ENCODE results near the gene MZT1. TPM values are rescaled to one million over a fixed set of nuclear protein-coding genes. Genes with fewer than 3 reads are reported as not detected.

The MZT1 gene
- total and polyA plus RNA-seq, 10 of the 15 experiments (the other 5 are each of a cell fraction or from before 2014, with no cell fraction given): 16.2 to 47.6 (median 25.4) TPM

DNA sequence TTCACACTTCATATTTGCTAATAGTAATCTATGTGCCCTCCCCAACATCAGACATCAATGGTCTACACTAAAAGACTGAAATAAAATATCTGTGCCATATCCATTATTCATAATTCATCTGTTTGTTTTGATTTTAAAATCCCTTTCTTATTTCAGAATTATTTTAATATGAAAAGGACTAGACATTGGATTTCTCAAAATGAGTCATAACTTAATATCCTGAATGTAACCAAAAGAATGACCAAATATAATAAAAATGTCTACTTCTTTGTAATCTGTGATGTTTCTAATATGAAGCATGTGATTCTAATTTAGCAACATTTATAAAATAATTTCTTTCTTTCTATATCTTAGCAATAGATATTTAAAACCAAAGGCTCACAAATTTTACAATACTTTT is 64.9 kb downstream of the MZT1 start:
- H3K9ac ChIP-seq (ENCODE audit: control insufficient read depth, insufficient read depth, low read length): no peak overlapping the region
- BruUV-seq (replicated peaks): no TSS peak
- ChIA-PET POLR2A (no interaction called here), CTCF (interaction anchor here (2.1 kb wide), 1 partner anchor 19 kb away, joined by 7 read pairs; no protein-coding TSS in a partner anchor), SMC1A (ENCODE audit: uncharacterized antibody, unreplicated experiment) (no interaction called here), RAD21 (ENCODE audit: unreplicated experiment) (no interaction called here)
- no peak overlapping the region for H3K4me3 ChIP-seq
- no peak for ATAC-seq
- no peaks in the 10 kb centered on the region for H3K4me1 ChIP-seq (ENCODE audit: control insufficient read depth, insufficient read depth, low read length)
- TF ChIP-seq, protein P1, sequence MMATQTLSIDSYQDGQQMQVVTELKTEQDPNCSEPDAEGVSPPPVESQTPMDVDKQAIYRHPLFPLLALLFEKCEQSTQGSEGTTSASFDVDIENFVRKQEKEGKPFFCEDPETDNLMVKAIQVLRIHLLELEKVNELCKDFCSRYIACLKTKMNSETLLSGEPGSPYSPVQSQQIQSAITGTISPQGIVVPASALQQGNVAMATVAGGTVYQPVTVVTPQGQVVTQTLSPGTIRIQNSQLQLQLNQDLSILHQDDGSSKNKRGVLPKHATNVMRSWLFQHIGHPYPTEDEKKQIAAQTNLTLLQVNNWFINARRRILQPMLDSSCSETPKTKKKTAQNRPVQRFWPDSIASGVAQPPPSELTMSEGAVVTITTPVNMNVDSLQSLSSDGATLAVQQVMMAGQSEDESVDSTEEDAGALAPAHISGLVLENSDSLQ (IDR thresholded peaks at IDR 0.05): no peak
- no peak for TF ChIP-seq CREM (IDR thresholded peaks at IDR 0.05; ENCODE audit: low read depth)
- no peak for TF ChIP-seq TARDBP (IDR thresholded peaks at IDR 0.05; ENCODE audit: borderline replicate concordance)
- no peak for TF ChIP-seq ETV6 (conservative IDR thresholded peaks at IDR 0.05 in 1 of 2, IDR thresholded peaks at IDR 0.05 in 1 of 2; ENCODE audit: borderline replicate concordance in 1 of 2, low read depth in 1 of 2)
- TF ChIP-seq, protein P2, sequence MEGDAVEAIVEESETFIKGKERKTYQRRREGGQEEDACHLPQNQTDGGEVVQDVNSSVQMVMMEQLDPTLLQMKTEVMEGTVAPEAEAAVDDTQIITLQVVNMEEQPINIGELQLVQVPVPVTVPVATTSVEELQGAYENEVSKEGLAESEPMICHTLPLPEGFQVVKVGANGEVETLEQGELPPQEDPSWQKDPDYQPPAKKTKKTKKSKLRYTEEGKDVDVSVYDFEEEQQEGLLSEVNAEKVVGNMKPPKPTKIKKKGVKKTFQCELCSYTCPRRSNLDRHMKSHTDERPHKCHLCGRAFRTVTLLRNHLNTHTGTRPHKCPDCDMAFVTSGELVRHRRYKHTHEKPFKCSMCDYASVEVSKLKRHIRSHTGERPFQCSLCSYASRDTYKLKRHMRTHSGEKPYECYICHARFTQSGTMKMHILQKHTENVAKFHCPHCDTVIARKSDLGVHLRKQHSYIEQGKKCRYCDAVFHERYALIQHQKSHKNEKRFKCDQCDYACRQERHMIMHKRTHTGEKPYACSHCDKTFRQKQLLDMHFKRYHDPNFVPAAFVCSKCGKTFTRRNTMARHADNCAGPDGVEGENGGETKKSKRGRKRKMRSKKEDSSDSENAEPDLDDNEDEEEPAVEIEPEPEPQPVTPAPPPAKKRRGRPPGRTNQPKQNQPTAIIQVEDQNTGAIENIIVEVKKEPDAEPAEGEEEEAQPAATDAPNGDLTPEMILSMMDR (IDR thresholded peaks at IDR 0.05 in 2 of 3, conservative IDR thresholded peaks at IDR 0.05 in 1 of 3; ENCODE audit: control insufficient read depth in 2 of 3, extremely low read depth in 1 of 3, insufficient read depth in 1 of 3, low read depth in 3 of 3, low read length in 3 of 3): no peak
- TF ChIP-seq, protein P3, sequence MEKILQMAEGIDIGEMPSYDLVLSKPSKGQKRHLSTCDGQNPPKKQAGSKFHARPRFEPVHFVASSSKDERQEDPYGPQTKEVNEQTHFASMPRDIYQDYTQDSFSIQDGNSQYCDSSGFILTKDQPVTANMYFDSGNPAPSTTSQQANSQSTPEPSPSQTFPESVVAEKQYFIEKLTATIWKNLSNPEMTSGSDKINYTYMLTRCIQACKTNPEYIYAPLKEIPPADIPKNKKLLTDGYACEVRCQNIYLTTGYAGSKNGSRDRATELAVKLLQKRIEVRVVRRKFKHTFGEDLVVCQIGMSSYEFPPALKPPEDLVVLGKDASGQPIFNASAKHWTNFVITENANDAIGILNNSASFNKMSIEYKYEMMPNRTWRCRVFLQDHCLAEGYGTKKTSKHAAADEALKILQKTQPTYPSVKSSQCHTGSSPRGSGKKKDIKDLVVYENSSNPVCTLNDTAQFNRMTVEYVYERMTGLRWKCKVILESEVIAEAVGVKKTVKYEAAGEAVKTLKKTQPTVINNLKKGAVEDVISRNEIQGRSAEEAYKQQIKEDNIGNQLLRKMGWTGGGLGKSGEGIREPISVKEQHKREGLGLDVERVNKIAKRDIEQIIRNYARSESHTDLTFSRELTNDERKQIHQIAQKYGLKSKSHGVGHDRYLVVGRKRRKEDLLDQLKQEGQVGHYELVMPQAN (conservative IDR thresholded peaks at IDR 0.05): no peak
- TF ChIP-seq RUNX3 (IDR thresholded peaks at IDR 0.05; ENCODE audit: low read length): no peak
- TF ChIP-seq ZNF384 (IDR thresholded peaks at IDR 0.05; ENCODE audit: borderline replicate concordance, low read depth, low read length): no peak
- no peak for TF ChIP-seq GABPA (IDR thresholded peaks at IDR 0.05; ENCODE audit: low read depth)
- no peaks in the 10 kb centered on the region for H4K20me1 ChIP-seq (ENCODE audit: control insufficient read depth, insufficient read depth)
- in situ Hi-C loops (cut with MboI) (loop anchor here (10.0 kb wide), 1 partner anchor 58 kb away; no protein-coding TSS in a partner anchor), intact Hi-C loops (cut with micrococcal nuclease; ENCODE audit: unreplicated experiment) (no loop called here)
- no peaks in the 10 kb centered on the region for H3K9me3 ChIP-seq (replicated peaks; ENCODE audit: control insufficient read depth, insufficient read depth, low read length)
- no peaks in the 10 kb centered on the region for H3K27me3 ChIP-seq (replicated peaks in 1 of 2; ENCODE audit: control insufficient read depth in 2 of 2, insufficient read depth in 2 of 2, low read length in 1 of 2)
- no peak for FAIRE-seq
- no peak overlapping the region for H2AFZ ChIP-seq (ENCODE audit: control insufficient read depth, low read depth, low read length)
- no peaks in the 10 kb centered on the region for H3K36me3 ChIP-seq (ENCODE audit: control insufficient read depth in 2 of 2, insufficient read depth in 2 of 2, low read length in 1 of 2)
- no peaks in the 10 kb centered on the region for H3K79me2 ChIP-seq (ENCODE audit: control insufficient read depth, insufficient read depth, low read length)
- no peak for DNase-seq (ENCODE audit: low read depth, low spot score)
- no peak overlapping the region for H3K27ac ChIP-seq (ENCODE audit: control insufficient read depth, insufficient read depth)
- H3K4me2 ChIP-seq (ENCODE audit: control insufficient read depth, insufficient read depth): no peak overlapping the region

Small RNAs within 50 kb of the gene (small RNA-seq; reads per million reads assigned to genes)
- gene RNU6-80P: not detected

Other genes with a start within 250 kb of the MZT1 start
- 24.5 and 29.1 TPM in 2 replicates for gene BORA, start 294 bp upstream of the MZT1 start, total RNA-seq (2014; rRNA removed)
- 28.9 and 30.4 TPM in 2 replicates for gene BORA, start 294 bp upstream of the MZT1 start, total RNA-seq (2014; rRNA removed; fragmentation: Illumina TruSeq; extraction: Trizol)
- 16.1 and 17.9 TPM in 2 replicates for gene BORA, start 294 bp upstream of the MZT1 start, total RNA-seq (2021)
- 21.9 and 33.0 TPM in 2 replicates for gene BORA, start 294 bp upstream of the MZT1 start, polyA plus RNA-seq (2011; rRNA removed)
- 31.0 and 40.7 TPM in 2 replicates for gene BORA, start 294 bp upstream of the MZT1 start, polyA plus RNA-seq (2014; fragmentation: Illumina TruSeq; extraction: Trizol)
- 10 to 100 TPM; 15.1 to 17.8 TPM for gene BORA, start 294 bp upstream of the MZT1 start, polyA plus RNA-seq (2014; fragmentation: Nextera tagmentation; extraction: Ambion mirVana)
- gene BORA, start 294 bp upstream of the MZT1 start, polyA plus RNA-seq (2014; rRNA removed): 13.2 and 15.8 TPM in 2 replicates
- 10 to 100 TPM; 34.1 to 38.7 TPM for gene BORA, start 294 bp upstream of the MZT1 start, polyA plus RNA-seq (2016; fragmentation: Nextera tagmentation; extraction: Ambion mirVana)
- gene DIS3, start 54.3 kb upstream of the MZT1 start, total RNA-seq (2014; rRNA removed): 42.5 and 48.8 TPM in 2 replicates
- 62.6 and 65.3 TPM in 2 replicates for gene DIS3, start 54.3 kb upstream of the MZT1 start, total RNA-seq (2014; rRNA removed; fragmentation: Illumina TruSeq; extraction: Trizol)
- gene DIS3, start 54.3 kb upstream of the MZT1 start, total RNA-seq (2021): 45.9 and 48.5 TPM in 2 replicates
- 49.0 and 78.1 TPM in 2 replicates for gene DIS3, start 54.3 kb upstream of the MZT1 start, polyA plus RNA-seq (2011; rRNA removed)
- gene DIS3, start 54.3 kb upstream of the MZT1 start, polyA plus RNA-seq (2014; fragmentation: Illumina TruSeq; extraction: Trizol): 56.8 and 68.2 TPM in 2 replicates
- 10 to 100 TPM; 10.8 to 13.6 TPM for gene DIS3, start 54.3 kb upstream of the MZT1 start, polyA plus RNA-seq (2014; fragmentation: Nextera tagmentation; extraction: Ambion mirVana)
- 28.3 and 29.7 TPM in 2 replicates for gene DIS3, start 54.3 kb upstream of the MZT1 start, polyA plus RNA-seq (2014; rRNA removed)
- 10 to 100 TPM; 34.9 to 36.0 TPM for gene DIS3, start 54.3 kb upstream of the MZT1 start, polyA plus RNA-seq (2016; fragmentation: Nextera tagmentation; extraction: Ambion mirVana)
- gene PIBF1, start 54.5 kb upstream of the MZT1 start, total RNA-seq (2014; rRNA removed): 11.6 and 16.3 TPM in 2 replicates
- 22.9 and 24.5 TPM in 2 replicates for gene PIBF1, start 54.5 kb upstream of the MZT1 start, total RNA-seq (2014; rRNA removed; fragmentation: Illumina TruSeq; extraction: Trizol)
- 14.1 and 14.3 TPM in 2 replicates for gene PIBF1, start 54.5 kb upstream of the MZT1 start, total RNA-seq (2021)
- 9.0 and 20.3 TPM in 2 replicates for gene PIBF1, start 54.5 kb upstream of the MZT1 start, polyA plus RNA-seq (2011; rRNA removed)
- 13.8 and 17.6 TPM in 2 replicates for gene PIBF1, start 54.5 kb upstream of the MZT1 start, polyA plus RNA-seq (2014; fragmentation: Illumina TruSeq; extraction: Trizol)
- 1 to 10 TPM; 6.4 to 7.7 TPM for gene PIBF1, start 54.5 kb upstream of the MZT1 start, polyA plus RNA-seq (2014; fragmentation: Nextera tagmentation; extraction: Ambion mirVana)
- gene PIBF1, start 54.5 kb upstream of the MZT1 start, polyA plus RNA-seq (2014; rRNA removed): 4.5 and 8.2 TPM in 2 replicates
- 10 to 100 TPM; 10.5 to 15.5 TPM for gene PIBF1, start 54.5 kb upstream of the MZT1 start, polyA plus RNA-seq (2016; fragmentation: Nextera tagmentation; extraction: Ambion mirVana)

All from GM12878 (cell line).